Mesothelial cell of epicardium (in vitro differentiated cells): Measurements from ENCODE around the gene USP30. TPM values are rescaled to one million over a fixed set of nuclear protein-coding genes. Genes with fewer than 3 reads are reported as not detected.

Experiments
- DNase-seq, 2 experiments: peaks; one replicate each; pipeline ENCODE4 v3.0.0; 2021; ENCODE audit warnings: low spot score in 2 of 2; ENCODE audit not compliant: unreplicated experiment in 2 of 2
- H3K27ac Mint-ChIP-seq: 2 replicates; pipeline ENCODE4 v1.8.0; 2021; ENCODE audit warnings: mixed read lengths
- H3K27me3 Mint-ChIP-seq: 2 replicates; pipeline ENCODE4 v1.8.0; 2021; ENCODE audit warnings: low read depth, mixed read lengths
- H3K36me3 Mint-ChIP-seq: 2 replicates; pipeline ENCODE4 v1.8.0; 2021; ENCODE audit warnings: mixed read lengths
- H3K4me1 Mint-ChIP-seq: 2 replicates; pipeline ENCODE4 v1.8.0; 2021; ENCODE audit warnings: mixed read lengths
- H3K4me3 Mint-ChIP-seq: 2 replicates; pipeline ENCODE4 v1.8.0; 2021; ENCODE audit warnings: mild to moderate bottlenecking, moderate library complexity, mixed read lengths
- H3K9me3 Mint-ChIP-seq: 2 replicates; pipeline ENCODE4 v1.8.0; 2021; ENCODE audit warnings: mixed read lengths
- total RNA-seq: library from RNA; stranded (reverse); gene quantifications from 3 replicates; pipeline ENCODE4 v1.2.1, GENCODE V29; 2021
- TF ChIP-seq, protein P1 (sequence below): fragments of 200-600 bp; sonication (generic); IDR thresholded peaks from one replicate; pipeline ENCODE4 v1.5.0; 2021; ENCODE audit warnings: antibody characterized with exemption; ENCODE audit not compliant: unreplicated experiment

The USP30 gene
- total RNA-seq, 1 donor from 2014 or later, result 27.3 TPM

DNA sequence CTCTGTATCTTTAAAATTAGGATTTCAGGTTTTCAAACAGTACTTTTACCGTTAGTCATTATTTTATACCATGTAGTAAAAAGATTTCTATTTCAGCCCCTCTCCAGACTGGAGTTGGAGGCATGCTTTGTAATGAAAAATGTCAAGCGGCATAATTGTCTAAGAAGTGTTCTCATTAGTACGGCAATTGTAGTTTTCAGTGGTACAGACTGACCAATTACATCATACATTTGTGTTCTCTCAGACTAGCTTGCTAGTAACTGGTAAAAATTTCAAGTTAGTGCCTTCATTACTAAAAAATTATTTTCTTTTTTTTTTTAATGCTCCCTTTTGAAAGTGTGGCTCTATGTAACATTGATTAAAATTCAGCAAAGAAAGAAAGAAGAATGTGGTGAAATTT lies 4.5 kb downstream of the USP30 start:
- Mint-ChIP-seq H3K36me3 (peaks cover 18% of the 10 kb centered on the region), H3K9me3 (no peaks in the 10 kb centered on the region), H3K27me3 (no peaks in the 10 kb centered on the region), H3K4me3 (no peak overlapping the region), H3K27ac (no peak overlapping the region), H3K4me1 (peaks cover 14% of the 10 kb centered on the region)
- DNase-seq, result no peak
- TF ChIP-seq, protein P1, sequence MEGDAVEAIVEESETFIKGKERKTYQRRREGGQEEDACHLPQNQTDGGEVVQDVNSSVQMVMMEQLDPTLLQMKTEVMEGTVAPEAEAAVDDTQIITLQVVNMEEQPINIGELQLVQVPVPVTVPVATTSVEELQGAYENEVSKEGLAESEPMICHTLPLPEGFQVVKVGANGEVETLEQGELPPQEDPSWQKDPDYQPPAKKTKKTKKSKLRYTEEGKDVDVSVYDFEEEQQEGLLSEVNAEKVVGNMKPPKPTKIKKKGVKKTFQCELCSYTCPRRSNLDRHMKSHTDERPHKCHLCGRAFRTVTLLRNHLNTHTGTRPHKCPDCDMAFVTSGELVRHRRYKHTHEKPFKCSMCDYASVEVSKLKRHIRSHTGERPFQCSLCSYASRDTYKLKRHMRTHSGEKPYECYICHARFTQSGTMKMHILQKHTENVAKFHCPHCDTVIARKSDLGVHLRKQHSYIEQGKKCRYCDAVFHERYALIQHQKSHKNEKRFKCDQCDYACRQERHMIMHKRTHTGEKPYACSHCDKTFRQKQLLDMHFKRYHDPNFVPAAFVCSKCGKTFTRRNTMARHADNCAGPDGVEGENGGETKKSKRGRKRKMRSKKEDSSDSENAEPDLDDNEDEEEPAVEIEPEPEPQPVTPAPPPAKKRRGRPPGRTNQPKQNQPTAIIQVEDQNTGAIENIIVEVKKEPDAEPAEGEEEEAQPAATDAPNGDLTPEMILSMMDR, result no peak

DNA sequence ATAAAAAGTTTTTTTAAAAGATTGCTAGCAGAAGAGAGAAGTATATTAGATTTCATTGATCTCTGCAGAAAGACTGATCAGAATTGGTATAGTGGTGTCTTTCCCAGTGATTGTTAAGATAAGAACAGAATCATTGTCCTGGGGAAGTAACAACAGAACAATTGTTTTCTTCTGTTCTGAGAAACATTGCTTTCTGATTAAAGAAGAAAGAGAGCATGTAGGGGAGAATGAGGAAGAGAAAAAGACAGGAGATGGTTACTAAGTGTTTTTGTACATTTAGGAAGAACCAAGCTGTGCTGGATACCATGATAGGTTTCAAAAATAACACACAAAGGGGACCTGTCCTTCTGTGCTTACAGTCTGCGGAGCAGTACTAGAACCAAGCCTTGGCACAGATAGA lies 5.0 kb downstream of the USP30 start:
- no peaks in the 10 kb centered on the region for H3K27me3 Mint-ChIP-seq
- H3K4me1 Mint-ChIP-seq, result peaks cover 11% of the 10 kb centered on the region
- H3K4me3 Mint-ChIP-seq, result no peak overlapping the region
- DNase-seq, result no peak
- H3K9me3 Mint-ChIP-seq, result no peaks in the 10 kb centered on the region
- no peak overlapping the region for H3K27ac Mint-ChIP-seq
- H3K36me3 Mint-ChIP-seq, result peaks cover 20% of the 10 kb centered on the region
- TF ChIP-seq, protein P1, result no peak

DNA sequence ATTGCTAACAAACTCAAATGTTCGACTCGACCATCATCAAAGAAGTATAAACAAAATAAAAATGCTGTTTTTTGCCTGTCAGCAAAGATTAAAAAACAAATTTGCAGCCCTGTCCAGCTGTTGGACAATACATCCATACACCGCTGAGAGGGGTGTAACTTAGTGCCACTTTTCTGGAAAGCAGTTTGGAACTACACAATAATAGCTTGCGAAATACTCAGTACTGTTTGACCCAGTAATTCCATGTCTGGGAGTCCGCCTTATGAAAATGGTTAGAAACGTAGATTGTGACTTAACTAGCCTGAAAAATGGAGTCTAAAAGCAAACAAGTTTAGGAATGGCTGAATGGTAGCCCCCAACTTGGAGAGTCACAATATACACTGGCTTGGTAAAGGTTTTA lies 6.4 kb downstream of the USP30 start:
- Mint-ChIP-seq H3K36me3 (peaks cover 33% of the 10 kb centered on the region), H3K9me3 (peaks cover 5% of the 10 kb centered on the region), H3K27ac (no peak overlapping the region), H3K4me3 (no peak overlapping the region), H3K27me3 (no peaks in the 10 kb centered on the region), H3K4me1 (peaks cover 3% of the 10 kb centered on the region)
- TF ChIP-seq, protein P1, result no peak
- DNase-seq, result no peak

DNA sequence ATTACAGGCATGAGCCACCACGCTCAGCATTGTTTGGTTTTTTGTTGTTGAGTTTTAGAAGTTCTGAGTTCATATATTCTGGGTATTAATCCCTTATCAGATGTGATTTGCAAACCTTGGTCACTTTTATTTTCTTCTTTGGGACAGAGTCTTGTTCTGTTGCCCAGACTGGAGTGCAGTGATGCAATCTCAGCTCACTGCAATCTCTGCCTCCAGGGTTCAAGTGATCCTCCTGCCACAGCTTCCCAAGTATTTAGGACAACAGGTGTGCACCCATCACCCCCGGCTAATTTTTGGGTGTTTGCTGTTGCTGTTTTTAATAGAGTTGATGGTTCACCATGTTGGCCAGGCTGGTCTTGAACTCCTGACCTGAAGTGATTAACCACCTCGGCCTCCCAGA lies 11.8 kb downstream of the USP30 start:
- no peak overlapping the region for H3K27ac Mint-ChIP-seq
- no peaks in the 10 kb centered on the region for H3K4me1 Mint-ChIP-seq
- peaks cover 5% of the 10 kb centered on the region for H3K9me3 Mint-ChIP-seq
- H3K4me3 Mint-ChIP-seq, result no peak overlapping the region
- no peaks in the 10 kb centered on the region for H3K27me3 Mint-ChIP-seq
- DNase-seq, result no peak
- TF ChIP-seq, protein P1, result no peak
- peaks cover 41% of the 10 kb centered on the region for H3K36me3 Mint-ChIP-seq

DNA sequence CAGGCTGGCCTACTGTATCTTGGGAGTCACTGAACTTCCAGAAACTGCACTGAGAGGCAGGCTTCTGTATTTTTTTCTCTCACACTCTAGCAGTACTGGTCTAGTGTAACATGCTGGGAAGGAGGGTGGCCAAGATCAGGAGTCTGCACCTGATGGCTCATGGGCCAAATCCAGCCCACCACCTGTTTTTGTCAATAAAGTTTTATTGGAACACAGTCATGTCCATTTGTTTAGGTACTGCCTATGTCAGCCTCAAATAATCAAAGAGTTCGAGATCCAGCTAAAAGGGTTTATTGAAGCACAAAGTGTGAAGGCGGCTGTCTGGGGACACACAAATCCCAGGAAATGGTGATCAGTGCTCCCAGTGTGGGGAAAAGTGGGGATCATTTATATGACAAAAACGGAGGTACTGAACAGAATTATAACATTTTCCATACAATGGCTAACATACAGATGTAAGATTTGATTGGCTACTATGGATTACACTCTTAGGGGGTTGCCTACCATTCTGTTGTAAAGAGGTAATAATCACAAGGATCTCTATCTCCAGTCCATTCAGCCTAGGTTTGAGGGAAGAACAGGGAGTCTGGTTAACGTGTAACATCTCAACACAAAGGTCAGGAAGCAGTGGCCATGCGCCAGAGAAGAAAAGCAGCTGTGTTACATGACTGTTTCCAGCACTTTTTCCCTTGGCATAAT lies 12.9 kb downstream of the USP30 start:
- Mint-ChIP-seq H3K36me3 (peaks cover 41% of the 10 kb centered on the region), H3K27me3 (no peaks in the 10 kb centered on the region), H3K9me3 (peaks cover 5% of the 10 kb centered on the region), H3K27ac (no peak overlapping the region), H3K4me3 (no peak overlapping the region), H3K4me1 (no peaks in the 10 kb centered on the region)
- TF ChIP-seq, protein P1, result no peak
- DNase-seq, result no peak

DNA sequence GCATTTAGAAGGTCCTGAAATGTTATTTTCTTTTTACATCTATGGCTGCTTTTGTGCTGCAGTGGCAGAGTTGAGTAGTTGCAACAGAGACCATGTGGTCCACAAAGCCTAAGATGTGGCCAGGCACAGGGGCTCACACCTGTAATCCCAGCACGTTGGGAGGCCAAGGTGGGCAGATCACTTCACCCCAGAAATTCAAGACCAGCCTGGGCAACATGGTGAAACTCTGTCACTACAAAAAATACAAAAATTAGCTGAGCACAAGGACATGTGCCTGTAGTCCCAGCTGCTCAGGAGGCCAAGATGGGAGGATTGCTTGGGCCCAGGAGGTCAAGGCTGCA lies 13.4 kb downstream of the USP30 start:
- H3K27ac Mint-ChIP-seq, result no peak overlapping the region
- no peaks in the 10 kb centered on the region for H3K4me1 Mint-ChIP-seq
- H3K27me3 Mint-ChIP-seq, result no peaks in the 10 kb centered on the region
- peaks cover 43% of the 10 kb centered on the region for H3K36me3 Mint-ChIP-seq
- DNase-seq, result no peak
- TF ChIP-seq, protein P1, result no peak
- H3K4me3 Mint-ChIP-seq, result no peak overlapping the region
- H3K9me3 Mint-ChIP-seq, result peaks cover 5% of the 10 kb centered on the region
